WTC11 (cell line): Measurements from ENCODE around the gene GABRP. TPM values are rescaled to one million over a fixed set of nuclear protein-coding genes. Genes with fewer than 3 reads are reported as not detected.

ENCODE experiments used
- ATAC-seq: fragments of 200-7000 bp; cut with Tn5 transposase; 2 replicates; pipeline ENCODE4 v1.10.0; 2021; ENCODE audit warnings: mild to moderate bottlenecking, moderate library complexity
- CTCF ChIA-PET: fragments of 300-600 bp; sonication (Branson Sonifier 250); formaldehyde crosslinking; loops from one replicate; lab custom pipeline; 2021; ENCODE audit warnings: antibody characterized with exemption; lab: Charles Lee
- POLR2A ChIA-PET: fragments of 350-600 bp; sonication (Branson Sonifier 250); formaldehyde crosslinking; loops from one replicate; lab custom pipeline; 2021; ENCODE audit warnings: antibody characterized with exemption; lab: Charles Lee
- DNase-seq: peaks from one replicate; pipeline ENCODE4 v3.0.0; 2021; ENCODE audit warnings: low spot score
- H3K27ac Mint-ChIP-seq: 2 replicates; pipeline ENCODE4 v1.8.0; 2021; ENCODE audit warnings: mixed read lengths
- H3K27me3 Mint-ChIP-seq: 2 replicates; pipeline ENCODE4 v1.8.0; 2021; ENCODE audit warnings: low read depth, mild to moderate bottlenecking, moderate library complexity, mixed read lengths
- H3K36me3 Mint-ChIP-seq: 2 replicates; pipeline ENCODE4 v1.8.0; 2021; ENCODE audit warnings: mixed read lengths
- H3K4me1 Mint-ChIP-seq: 2 replicates; pipeline ENCODE4 v1.8.0; 2022; ENCODE audit warnings: mixed read lengths
- H3K4me3 Mint-ChIP-seq: 2 replicates; pipeline ENCODE4 v1.8.0; 2021; ENCODE audit warnings: mild to moderate bottlenecking, moderate library complexity, mixed read lengths
- H3K9me3 Mint-ChIP-seq: 2 replicates; pipeline ENCODE4 v1.8.0; 2021; ENCODE audit warnings: mixed read lengths
- AR ChIP-seq: fragments of 250-450 bp; sonication (Bioruptor Pico); IDR thresholded peaks from 2 replicates; pipeline ENCODE4 v1.9.0; 2021; ENCODE audit warnings: mild to moderate bottlenecking
- ATF3 ChIP-seq: sonication (generic); formaldehyde crosslinking; conservative IDR thresholded peaks from 2 replicates; pipeline ENCODE4 v1.8.1; 2022; ENCODE audit warnings: mild to moderate bottlenecking, missing genetic modification reagents
- EMX1 ChIP-seq: fragments of 250-450 bp; sonication (Bioruptor Pico); IDR thresholded peaks from 2 replicates; pipeline ENCODE4 v1.8.0; 2021; ENCODE audit warnings: mild to moderate bottlenecking
- JUN ChIP-seq: sonication (generic); formaldehyde crosslinking; IDR thresholded peaks from 2 replicates; pipeline ENCODE4 v1.8.0; 2023; ENCODE audit warnings: mild to moderate bottlenecking, missing genetic modification reagents
- NR1H2 ChIP-seq: sonication (generic); formaldehyde crosslinking; IDR thresholded peaks from 2 replicates; pipeline ENCODE4 v1.9.0; 2021; ENCODE audit warnings: mild to moderate bottlenecking, moderate library complexity, missing genetic modification reagents
- NR2C2 ChIP-seq: sonication (generic); formaldehyde crosslinking; IDR thresholded peaks from 2 replicates; pipeline ENCODE4 v1.8.0; 2022; ENCODE audit warnings: mild to moderate bottlenecking, missing genetic modification reagents
- TEAD1 ChIP-seq: sonication (generic); formaldehyde crosslinking; IDR thresholded peaks from 2 replicates; pipeline ENCODE4 v1.8.0; 2022; ENCODE audit warnings: mild to moderate bottlenecking, missing genetic modification reagents
- USF2 ChIP-seq: sonication (generic); formaldehyde crosslinking; IDR thresholded peaks from 2 replicates; pipeline ENCODE4 v1.8.1; 2023; ENCODE audit warnings: mild to moderate bottlenecking, missing genetic modification reagents, moderate library complexity
- ZBTB21 ChIP-seq: sonication (generic); formaldehyde crosslinking; IDR thresholded peaks from 2 replicates; pipeline ENCODE4 v1.8.1; 2023; ENCODE audit warnings: mild to moderate bottlenecking, missing genetic modification reagents, borderline replicate concordance
- ZNF263 ChIP-seq: sonication (generic); formaldehyde crosslinking; IDR thresholded peaks from 2 replicates; pipeline ENCODE4 v1.8.1; 2022; ENCODE audit warnings: low read depth, mild to moderate bottlenecking, moderate library complexity, missing genetic modification reagents
- ZNF396 ChIP-seq: fragments of 250-450 bp; sonication (Bioruptor Pico); IDR thresholded peaks from 2 replicates; pipeline ENCODE4 v1.8.0; 2021; ENCODE audit warnings: mild to moderate bottlenecking, moderate library complexity, borderline replicate concordance
- ZNF425 ChIP-seq: fragments of 250-450 bp; sonication (Bioruptor Pico); conservative IDR thresholded peaks from 2 replicates; pipeline ENCODE4 v1.9.0; 2021; ENCODE audit warnings: mild to moderate bottlenecking
- ZNF512 ChIP-seq: sonication (generic); formaldehyde crosslinking; IDR thresholded peaks from 2 replicates; pipeline ENCODE4 v1.8.1; 2022; ENCODE audit warnings: missing genetic modification reagents, borderline replicate concordance
- ZNF532 ChIP-seq: fragments of 250-450 bp; sonication (Bioruptor Pico); IDR thresholded peaks from 2 replicates; pipeline ENCODE4 v1.9.0; 2021; ENCODE audit warnings: mild to moderate bottlenecking, borderline replicate concordance
- total RNA-seq: library from RNA; stranded (reverse); gene quantifications from 3 replicates; pipeline ENCODE4 v1.2.3, GENCODE V29; 2021

The GABRP gene
- total RNA-seq, 1 experiment from 2014 or later: 4.8 TPM

GRCh38 chr5:170760113-170760512 is 23.4 kb upstream of the GABRP start:
- Mint-ChIP-seq H3K4me1 (peaks cover 32% of the 10 kb centered on the region), H3K9me3 (peaks cover 10% of the 10 kb centered on the region), H3K27ac (no peak overlapping the region), H3K36me3 (peaks cover 22% of the 10 kb centered on the region), H3K27me3 (no peaks in the 10 kb centered on the region), H3K4me3 (no peak overlapping the region)
- ATAC-seq (no peak), DNase-seq (no peak)
- ChIA-PET POLR2A (interaction anchor here (1.3 to 1.7 kb wide), 2 partner anchors 15 to 18 kb away, joined by 3 to 15 read pairs; no protein-coding TSS in a partner anchor), CTCF (interaction anchor here (0.6 to 2.9 kb wide), 3 partner anchors 10 to 31 kb away, joined by 3 to 19 read pairs (median 12); no protein-coding TSS in a partner anchor)
- 0 out of 2 replicates have a peak, but pooled peaks have one; percentile 7 for TF ChIP-seq EMX1 (CRISPR knock-in tag)
- TF ChIP-seq ZNF425 (CRISPR knock-in tag): no peak
- no peak for TF ChIP-seq ZNF512

GRCh38 chr5:170761048-170761707 is 22.3 kb upstream of the GABRP start:
- Mint-ChIP-seq H3K36me3 (peaks cover 18% of the 10 kb centered on the region), H3K9me3 (peaks cover 6% of the 10 kb centered on the region; the same call in 1 of the 2 replicates), H3K27me3 (no peaks in the 10 kb centered on the region), H3K4me3 (peak overlapping the region; percentile 44), H3K4me1 (peaks cover 30% of the 10 kb centered on the region), H3K27ac (no peak overlapping the region)
- ChIA-PET POLR2A (interaction anchor here (0.6 to 1.7 kb wide), 4 partner anchors 11 to 117 kb away, joined by 3 to 15 read pairs (median 6); no protein-coding TSS in a partner anchor), CTCF (interaction anchor here (1.4 to 2.9 kb wide), 6 partner anchors 9 to 127 kb away, joined by 4 to 20 read pairs (median 10); no protein-coding TSS in a partner anchor)
- peak; percentile 33 for DNase-seq
- ATAC-seq: peak; percentile 82
- peak; percentile 41; the same call in 1 of the 2 replicates for TF ChIP-seq ZBTB21 (CRISPR knock-in tag)
- peak; percentile 37; the same call in 1 of the 2 replicates for TF ChIP-seq USF2 (CRISPR knock-in tag)
- TF ChIP-seq TEAD1: peak; percentile 82; the same call in 1 of the 2 replicates
- no peak for TF ChIP-seq NR1H2 (CRISPR knock-in tag)
- TF ChIP-seq NR2C2: no peak
- TF ChIP-seq ZNF396 (CRISPR knock-in tag): 0 out of 2 replicates have a peak, but pooled peaks have one; percentile 11

GRCh38 chr5:170761708-170762066 is 21.8 kb upstream of the GABRP start:
- Mint-ChIP-seq H3K27ac (no peak overlapping the region), H3K4me1 (peaks cover 29% of the 10 kb centered on the region), H3K9me3 (peaks cover 6% of the 10 kb centered on the region; the same call in 1 of the 2 replicates), H3K4me3 (peak overlapping the region; percentile 44), H3K27me3 (no peaks in the 10 kb centered on the region), H3K36me3 (peaks cover 16% of the 10 kb centered on the region)
- ChIA-PET CTCF (interaction anchor here (1.4 to 2.9 kb wide), 5 partner anchors 12 to 128 kb away, joined by 4 to 20 read pairs (median 7); no protein-coding TSS in a partner anchor), POLR2A (interaction anchor here (0.8 to 1.7 kb wide), 3 partner anchors 11 to 16 kb away, joined by 5 to 15 read pairs (median 6); no protein-coding TSS in a partner anchor)
- DNase-seq (no peak), ATAC-seq (peak; percentile 66)
- TF ChIP-seq AR (CRISPR knock-in tag): peak; percentile 85; the same call in 1 of the 2 replicates
- TF ChIP-seq JUN (CRISPR knock-in tag): no peak
- TF ChIP-seq ZNF532: no peak
- TF ChIP-seq ZNF425 (CRISPR knock-in tag): peak; percentile 73; the same call in 1 of the 2 replicates
- TF ChIP-seq ZNF263 (CRISPR knock-in tag): no peak
- TF ChIP-seq ATF3 (CRISPR knock-in tag): no peak
